GM19463 (cell line): ENCODE results near the gene SIN3A.
"Not testable (repeated sequence)": the region's sequence is repeated elsewhere in the genome, so short reads cannot be mapped to it uniquely, and the experiment has no call there.

Experiments used
- ATAC-seq: cut with Tn5 transposase; IDR thresholded peaks from one replicate; pipeline ENCODE4 v1.9.1; 2021; ENCODE audit warnings: mild to moderate bottlenecking, moderate library complexity; ENCODE audit not compliant: unreplicated experiment

The SIN3A gene

DNA sequence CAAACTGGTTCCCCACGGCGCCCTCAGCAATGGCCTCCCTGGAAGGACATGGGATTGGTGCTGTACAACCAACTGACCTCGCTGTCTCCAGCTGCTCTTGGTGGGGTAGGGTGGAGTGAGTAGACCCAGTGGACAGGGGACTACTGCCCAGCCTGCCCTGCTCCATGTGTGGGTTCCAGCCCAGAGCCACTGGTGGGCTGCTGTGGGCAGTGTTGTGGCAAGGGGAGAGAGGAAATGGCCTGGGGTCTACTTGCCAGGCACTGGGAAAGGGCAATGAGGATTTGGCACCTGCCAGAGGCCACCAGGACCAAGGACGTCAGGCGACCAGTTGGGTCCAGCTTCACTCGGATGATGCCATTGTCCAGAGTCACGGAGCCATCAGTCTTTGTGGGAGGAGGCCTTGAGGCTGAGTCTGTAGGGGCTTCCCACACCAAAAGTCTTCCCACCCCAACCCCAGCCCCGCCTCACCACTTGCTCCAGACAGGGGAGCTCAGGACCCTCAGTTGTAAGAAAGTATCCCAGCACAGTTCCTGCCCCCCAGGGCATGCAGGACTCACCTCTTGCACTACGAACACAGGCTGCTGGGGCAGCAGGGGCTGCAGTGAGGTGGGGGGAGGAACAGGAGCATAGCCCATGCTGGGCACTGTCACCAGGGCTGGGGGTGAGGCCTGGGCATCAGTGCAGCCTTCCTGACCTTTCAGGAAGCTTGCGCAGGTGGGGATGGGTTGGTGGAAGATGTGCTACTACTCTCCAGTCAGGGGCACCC, 92.5 kb downstream of the SIN3A start:
- no peak for ATAC-seq

DNA sequence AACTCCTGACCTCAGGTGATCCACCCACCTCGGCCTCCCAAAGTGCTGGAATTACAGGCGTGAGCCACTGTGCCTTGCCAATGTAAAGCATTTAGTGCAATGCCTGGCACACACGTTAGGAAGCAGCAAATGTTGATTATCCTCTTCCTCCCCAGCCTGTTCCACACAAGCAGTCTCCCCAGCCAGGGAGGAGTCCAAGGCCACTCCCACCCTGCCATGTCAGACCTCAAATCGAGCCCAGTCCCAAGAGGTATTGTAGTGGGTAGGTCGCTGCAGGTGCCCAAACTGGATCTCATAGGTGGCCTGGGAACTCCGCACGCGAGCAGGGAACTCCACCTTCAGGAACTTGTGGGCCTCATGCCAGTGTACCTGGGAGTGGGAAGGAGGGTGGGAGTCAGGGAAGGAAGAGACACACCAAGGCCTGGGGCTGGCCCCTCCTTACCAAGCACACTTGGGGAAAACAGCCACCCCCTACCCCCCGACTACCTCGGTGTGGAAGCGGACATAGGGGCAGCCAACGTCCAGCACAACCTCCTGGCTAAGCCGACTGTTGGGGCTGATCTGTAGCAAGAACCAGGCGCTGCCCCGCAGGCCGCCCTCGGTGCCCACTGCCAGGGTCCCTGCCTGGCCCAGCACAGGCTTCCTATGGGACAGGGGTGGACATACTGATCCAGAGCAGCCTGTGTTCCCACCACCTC, 93.4 kb downstream of the SIN3A start:
- no peak for ATAC-seq

DNA sequence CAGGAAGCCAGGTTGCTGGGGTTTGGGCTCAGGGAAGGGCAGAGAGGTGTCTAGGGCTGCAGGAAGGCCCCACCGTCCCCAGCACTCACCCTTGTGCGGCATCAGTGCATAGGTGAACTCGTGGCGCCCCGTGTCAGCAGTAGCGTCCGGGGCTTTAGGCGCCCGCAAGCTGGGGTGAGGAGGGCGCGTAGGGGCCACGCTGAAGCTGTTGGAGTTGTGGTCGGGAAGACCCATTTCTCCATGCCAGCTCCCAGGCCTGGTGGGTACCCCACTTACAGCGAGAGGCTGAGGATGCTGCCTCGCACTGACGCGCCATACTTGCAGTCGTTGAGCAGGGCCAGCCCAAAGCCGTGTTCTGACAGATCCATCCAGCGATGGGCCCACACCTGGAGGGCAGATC, 95.0 kb downstream of the SIN3A start:
- ATAC-seq: no peak

DNA sequence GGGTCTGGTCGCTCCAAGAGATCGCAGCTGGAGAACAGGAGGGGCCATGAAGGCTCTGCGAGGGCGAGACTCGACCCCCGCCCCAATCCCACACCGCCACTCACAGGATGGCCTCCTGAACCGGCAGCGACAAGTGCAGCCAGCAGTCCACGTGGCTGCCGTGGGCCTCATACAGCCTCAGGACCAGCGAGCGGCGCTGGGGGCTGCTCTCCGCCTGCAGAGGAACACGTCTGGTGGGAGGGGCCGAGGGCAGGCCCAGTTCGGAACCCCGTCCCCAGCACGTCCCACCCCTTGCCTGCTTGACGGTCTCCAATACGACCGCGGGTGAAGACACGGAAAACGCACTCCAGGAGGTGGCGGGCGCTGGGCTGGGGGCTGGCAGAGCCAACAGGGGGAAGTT, 95.5 kb downstream of the SIN3A start:
- no peak for ATAC-seq

DNA sequence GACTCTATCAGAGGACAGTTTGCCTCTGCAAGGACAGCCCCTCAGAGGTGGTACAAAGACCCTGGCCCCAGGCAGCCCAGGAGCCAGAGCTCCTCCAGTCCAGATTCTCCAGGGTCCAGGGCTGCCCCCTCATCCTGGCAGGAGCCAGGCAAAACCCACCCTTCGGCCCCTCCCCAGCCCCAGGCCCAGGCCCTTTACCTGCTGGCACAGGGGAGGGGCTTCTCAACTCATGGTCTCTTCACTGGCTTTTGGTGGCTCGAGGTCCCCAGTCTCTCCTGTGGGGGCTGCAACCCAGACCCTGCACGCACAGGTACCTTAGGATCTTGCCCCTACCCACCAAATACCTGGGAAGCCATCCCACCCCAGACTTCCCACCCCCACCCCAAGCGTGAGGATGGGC, 96.1 kb downstream of the SIN3A start:
- no peak for ATAC-seq

DNA sequence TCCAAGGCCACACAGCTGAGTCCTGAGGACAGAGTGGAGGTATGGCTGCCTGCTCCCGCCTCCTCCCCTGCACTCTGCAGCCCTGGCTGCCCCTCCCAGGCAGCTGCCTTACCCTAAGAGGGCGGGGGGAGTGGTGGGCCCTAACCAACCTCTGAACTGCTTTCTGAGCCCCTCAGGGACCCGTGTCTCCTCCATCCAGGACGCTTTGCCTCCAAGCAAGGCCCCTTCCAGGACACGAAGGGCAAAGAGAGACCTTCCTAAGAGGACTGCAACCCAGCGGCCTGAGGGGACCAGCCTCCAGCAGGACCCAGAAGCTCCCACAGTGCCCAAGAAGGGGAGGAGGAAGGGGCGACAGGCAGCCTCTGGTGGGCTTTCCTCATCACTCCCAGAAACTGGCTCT, 97.0 kb downstream of the SIN3A start:
- no peak for ATAC-seq

DNA sequence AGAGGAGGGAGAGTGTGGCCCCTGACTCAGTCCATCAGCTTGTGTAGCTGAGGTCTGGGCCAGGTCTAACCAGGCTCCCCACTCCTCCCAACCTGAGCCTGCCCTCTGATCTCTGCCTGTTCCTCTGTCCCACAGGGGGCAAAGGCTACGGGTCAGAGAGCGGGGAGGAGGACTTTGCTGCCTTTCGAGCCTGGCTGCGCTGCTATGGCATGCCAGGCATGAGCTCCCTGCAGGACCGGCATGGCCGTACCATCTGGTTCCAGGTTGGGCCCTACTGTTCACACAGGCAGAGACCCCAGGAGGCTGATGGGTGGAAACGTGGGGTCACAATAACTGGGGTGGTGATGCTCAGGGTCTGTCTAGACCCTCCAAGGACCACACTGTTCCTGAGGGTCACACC, 97.9 kb downstream of the SIN3A start:
- no peak for ATAC-seq

DNA sequence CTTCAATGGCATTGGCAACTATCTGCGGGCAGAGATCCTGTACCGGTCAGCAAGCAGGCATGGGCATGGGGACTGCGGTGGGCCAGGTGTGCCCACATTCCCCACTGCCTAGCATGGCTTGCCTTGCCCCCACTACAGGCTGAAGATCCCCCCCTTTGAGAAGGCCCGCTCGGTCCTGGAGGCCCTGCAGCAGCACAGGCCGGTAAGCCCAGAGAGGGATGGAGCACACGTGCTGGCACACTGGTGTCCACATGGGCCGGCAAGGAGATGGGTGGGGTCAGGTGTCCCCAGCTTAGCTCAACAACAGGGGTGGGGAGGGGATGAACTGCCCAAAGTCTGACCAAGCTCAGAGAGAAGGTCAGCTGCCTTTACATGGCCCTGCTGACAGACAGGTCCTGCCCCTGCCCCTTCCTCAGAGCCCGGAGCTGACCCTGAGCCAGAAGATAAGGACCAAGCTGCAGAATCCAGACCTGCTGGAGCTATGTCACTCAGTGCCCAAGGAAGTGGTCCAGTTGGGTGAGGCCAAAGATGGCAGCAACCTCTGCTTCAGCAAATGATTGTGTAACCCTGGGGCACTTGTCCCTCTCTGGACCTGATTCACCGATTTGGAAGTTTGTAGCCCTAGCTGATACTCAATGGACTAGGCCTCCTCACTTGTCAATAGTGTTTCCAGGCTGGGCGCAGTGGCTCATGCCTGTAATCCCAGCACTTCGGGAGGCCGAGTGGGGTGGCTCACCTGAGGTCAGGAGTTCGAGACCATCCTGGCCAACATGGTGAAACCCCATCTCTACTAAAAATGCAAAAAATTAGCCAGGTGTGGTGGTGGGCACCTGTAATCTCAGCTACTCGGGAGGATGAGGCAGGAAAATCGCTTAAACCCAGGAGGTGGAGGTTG, 99.1 kb downstream of the SIN3A start:
- no peak for ATAC-seq

DNA sequence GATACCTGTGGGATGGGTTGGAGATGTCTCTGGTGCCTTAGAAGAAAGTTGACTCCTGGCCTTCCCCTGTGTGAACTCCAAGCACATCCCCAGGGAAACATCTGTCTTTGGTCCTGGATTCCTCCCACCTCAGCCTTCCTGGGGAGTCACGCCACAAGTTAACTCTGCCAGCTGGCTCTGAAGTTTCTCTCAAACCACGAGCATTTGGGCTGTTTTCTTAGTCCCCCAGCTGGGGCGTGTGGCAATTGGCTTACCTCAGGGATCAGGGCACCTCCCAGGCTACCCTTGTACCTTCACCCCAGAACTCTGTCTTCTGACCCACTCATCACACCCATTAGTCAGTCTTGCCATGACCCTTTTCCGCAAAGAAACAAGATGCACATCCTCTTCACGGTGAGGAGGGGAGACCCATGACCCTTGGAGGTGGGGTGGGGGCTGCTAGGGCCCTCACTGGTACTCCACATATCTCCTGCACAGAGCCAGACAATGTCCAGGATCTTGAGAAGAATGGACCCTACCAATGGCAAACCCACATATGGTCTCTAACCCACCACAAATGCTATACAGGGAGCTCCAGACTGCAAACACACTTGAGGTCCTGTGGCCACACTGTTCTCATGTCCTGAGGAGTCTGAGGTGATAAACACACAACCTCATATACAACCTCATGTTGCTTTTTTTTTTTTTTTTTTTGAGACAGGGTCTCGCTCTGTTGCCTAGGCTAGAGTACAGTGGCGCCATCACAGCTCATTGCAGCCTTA, 100.7 kb downstream of the SIN3A start:
- no peak for ATAC-seq

DNA sequence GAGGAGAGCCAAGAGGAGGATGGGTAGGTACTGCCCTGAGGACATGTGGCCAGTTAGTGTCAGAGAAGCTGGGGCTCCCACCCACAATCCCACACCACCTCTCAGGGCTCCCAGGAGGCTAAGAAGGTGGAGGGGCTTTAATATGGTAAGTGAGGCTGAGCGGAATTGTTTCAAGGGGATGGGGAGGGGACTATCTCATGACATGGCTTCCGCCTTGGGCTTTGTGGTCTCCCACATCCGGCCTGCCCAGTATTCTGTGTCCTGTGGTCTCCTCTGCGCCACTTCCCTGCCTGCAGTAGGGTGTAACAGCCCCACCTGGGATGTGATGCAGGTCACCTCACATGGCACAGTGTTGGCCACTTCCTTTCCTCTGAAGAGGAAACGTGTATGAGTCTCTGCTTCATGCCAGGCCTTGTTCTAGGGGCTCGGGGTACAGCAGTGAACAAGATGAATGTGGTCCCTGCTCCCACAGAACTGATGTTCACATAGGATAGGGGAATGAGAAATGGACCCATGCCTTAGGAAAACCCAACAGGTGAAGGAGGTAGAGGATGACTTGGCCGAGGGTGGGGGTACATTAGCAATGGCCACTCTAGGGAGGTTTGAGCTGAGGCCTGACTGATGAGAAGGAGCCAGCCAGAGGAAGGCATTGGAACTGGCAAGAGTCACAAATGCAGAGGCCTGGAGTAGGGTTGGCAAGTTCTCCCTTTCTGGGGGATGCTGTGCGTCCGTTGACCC, 101.5 kb downstream of the SIN3A start:
- no peak for ATAC-seq

DNA sequence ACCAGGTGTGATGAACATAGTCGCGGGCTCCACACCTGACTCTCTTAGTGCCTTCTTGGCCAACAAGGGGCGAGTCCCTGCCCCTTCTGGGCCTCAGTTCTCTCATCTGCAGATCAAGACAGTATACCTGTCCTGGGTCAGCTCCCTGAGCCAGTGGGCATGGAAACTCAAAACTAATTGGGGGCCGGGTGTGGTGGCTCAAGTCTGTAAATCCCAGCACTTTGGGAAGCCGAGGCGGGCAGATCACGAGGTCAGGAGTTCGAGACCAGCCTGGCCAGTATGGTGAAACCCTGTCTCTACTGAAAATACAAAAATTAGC, 102.2 kb downstream of the SIN3A start:
- not testable (repeated sequence) for ATAC-seq

DNA sequence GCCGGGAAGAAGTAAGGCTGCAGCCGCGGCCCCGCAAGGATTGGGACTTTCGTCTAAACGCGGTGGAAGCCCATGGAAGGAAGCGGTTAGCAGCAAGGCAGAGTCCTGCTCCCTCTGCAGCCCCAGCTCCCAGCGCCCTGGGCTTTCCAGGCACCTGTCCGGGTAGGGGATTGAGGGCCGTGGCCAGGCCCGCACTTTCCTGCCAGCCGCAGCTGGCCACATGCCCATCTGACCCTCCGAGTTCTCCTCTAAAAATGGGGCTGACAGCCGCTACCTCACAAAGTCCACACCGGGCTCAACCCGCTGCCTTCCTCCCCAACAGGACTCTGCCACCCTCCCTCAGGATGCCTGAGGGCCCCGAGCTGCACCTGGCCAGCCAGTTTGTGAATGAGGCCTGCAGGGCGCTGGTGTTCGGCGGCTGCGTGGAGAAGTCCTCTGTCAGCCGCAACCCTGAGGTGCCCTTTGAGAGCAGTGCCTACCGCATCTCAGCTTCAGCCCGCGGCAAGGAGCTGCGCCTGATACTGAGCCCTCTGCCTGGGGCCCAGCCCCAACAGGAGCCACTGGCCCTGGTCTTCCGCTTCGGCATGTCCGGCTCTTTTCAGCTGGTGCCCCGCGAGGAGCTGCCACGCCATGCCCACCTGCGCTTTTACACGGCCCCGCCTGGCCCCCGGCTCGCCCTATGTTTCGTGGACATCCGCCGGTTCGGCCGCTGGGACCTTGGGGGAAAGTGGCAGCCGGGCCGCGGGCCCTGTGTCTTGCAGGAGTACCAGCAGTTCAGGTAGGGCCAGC, 102.7 kb downstream of the SIN3A start:
- no peak for ATAC-seq

DNA sequence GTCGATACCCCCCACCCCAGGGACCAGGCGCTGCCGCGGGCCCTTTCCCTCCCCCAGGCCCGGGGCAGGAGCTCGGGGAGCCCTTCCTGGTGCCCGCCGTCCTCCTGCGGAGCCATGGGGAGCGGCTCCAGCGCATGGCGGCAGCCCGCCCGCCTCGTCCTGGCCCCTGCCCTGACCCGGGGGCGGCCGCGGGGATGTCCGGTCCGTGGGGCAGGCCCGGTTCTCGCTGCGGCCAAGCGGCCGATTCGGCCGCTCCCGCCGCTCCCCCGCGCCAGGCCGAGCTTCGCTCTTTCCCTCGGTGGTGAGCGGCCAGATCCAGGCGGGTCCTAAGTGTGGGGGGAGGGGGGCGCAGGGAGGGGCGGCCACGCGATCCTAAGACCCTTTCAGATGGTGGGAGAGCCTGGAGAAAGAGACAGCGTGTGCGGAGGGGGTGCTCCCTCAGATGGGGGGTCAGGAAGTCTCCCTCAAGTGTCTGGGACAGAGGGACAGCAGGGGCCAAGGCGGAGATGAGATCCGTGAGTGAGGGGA, 103.4 kb downstream of the SIN3A start:
- no peak for ATAC-seq

DNA sequence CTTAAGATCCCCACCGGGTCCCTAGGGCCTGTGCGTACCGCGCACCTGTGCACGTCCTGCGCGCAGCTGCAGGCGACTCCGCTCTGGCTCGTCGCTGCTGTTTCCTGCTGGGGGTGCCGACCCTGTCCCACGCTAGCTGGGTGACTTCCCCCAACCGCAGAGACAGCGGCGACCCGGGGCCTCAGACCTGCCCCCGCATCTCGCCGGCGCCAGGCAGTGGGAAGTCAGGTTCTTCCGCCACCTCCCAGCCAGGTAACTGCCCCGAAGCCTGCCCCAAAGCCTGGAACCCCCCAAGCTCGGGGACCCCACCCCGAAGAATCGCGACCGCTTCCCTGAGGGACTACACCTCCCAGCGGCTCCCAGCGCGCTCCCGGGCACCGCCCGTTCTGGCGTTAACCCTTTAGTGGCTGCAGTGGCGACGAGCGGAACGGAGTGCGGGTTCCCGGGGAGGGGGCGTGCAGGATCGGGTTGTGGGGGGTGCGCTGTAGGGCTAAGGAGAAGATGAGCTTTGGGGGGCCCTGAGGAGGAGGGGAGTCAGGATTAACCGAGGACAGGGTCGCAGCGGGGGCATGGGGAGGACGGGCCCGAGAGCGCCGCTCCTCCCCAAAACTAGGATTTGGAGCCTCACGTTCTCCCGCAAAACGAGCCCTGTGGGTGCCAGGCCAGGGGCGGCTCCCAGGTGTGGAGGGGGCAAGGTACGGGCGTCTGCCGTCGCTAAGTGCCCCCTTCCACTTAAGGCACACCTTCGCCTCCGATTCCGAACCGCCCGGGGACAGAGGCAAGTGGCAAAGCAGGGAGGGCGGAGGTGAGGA, 104.1 kb downstream of the SIN3A start:
- no peak for ATAC-seq

DNA sequence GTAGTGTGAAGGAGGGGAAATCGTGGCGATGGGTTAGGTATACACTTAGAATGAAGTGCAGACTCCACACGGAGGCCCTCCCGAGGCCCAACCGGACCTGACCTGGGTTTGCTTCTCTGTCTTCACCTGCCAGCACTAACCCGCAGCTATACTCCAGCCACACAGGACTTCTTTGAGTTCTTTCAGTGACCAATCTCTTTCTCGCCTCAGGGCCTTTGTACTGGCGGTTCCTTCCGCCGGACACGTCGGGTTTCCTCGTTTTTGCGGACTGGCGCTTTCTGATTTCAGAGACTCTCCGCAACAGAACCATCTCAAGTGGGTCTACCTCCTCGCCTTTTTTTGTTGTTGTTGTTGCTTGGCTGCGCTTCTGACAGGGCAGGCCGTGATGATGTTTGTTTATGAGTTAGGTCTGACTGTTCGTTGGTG, 104.7 kb downstream of the SIN3A start, which contains the start of gene NEIL1:
Gene NEIL1, plus strand, starts transcription at position 244 of the 426 bp plus-strand sequence. CDS start 1,867 bp downstream, outside the sequence.
- ATAC-seq: no peak

DNA sequence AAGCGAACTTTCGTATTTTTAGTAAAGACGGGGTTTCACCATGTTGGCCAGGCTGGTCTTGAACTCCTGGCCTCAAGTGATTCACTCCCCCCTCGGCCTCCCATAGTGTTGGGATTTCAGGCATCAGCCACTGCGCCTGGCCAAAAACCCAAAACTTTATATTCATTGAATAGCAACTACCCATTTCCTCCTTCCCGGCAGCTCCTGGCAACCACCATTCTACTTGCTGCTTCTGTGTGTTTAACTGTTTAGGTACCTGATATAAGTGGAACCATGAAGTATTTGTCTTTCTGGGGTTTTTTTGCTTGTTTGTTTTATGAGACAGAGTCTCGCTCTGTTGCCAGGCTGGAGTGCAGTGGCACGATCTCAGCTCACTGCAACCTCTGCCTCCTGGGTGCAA, 107.5 kb downstream of the SIN3A start:
- not testable (repeated sequence) for ATAC-seq

DNA sequence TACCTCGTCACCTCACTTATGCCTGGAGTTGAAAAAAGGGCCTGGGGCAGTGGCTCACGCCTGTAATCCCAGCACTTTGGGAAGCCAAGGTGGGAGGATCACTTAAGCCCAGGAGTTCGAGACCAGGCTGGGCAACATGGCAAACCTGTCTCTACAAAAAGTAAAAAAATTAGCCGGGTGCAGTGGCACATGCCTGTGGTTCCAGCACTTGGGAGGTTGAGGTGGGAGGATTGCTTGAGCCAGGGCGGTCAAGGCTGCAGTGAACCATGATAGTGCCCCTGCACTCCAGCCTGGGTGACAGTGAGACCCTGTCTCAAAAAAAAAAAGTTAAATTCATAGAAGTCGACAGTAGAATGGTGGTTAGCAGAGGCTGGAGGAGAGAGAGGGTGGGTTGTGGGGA, 109.3 kb downstream of the SIN3A start:
- no peak for ATAC-seq

DNA sequence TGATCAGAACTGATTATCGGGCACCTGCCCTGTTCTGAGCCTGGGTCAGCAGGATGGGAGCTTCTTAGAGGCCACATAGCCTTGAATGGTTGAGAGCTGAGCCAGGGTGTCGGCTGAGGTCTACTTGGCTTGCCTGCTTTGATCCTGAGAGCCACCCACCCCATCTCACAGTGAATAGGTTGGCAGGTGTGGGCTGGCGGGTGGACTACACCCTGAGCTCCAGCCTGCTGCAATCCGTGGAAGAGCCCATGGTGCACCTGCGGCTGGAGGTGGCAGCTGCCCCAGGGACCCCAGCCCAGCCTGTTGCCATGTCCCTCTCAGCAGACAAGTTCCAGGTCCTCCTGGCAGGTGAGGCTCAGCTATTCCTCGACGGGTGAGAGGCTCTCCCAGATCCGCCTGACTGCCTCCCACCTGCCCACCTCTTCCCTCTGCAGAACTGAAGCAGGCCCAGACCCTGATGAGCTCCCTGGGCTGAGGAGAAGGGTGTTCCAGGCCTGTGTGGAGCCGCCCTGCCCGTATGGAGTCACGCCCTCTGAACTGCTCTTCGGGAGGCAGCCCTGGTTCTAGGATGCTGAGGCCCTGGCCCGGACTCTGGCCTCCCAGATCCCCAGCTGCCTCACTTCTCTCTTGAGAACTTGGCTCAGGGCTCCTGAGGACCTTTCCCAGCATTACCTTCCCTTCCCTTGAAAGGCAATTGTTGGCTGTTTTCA, 111.8 kb downstream of the SIN3A start:
- no peak for ATAC-seq
